B cell (primary cell): ENCODE measurements around the gene RGL1. TPM values are rescaled to one million over a fixed set of nuclear protein-coding genes. Genes with fewer than 3 reads are reported as not detected.

Experiments
- ATAC-seq: fragments of 200-7000 bp; cut with Tn5 transposase; one replicate; pipeline ENCODE4 v1.10.0; 2021; ENCODE audit warnings: low read depth, mild to moderate bottlenecking, moderate number of reproducible peaks, moderate library complexity
- CTCF ChIA-PET: fragments of 350-600 bp; sonication (Branson Sonifier 250); formaldehyde crosslinking; loops from one replicate; lab custom pipeline; 2021; ENCODE audit warnings: antibody characterized with exemption, inconsistent platforms; lab: Charles Lee
- POLR2A ChIA-PET: fragments of 350-600 bp; sonication (Branson Sonifier 250); formaldehyde crosslinking; loops from one replicate; lab custom pipeline; 2021; ENCODE audit warnings: antibody characterized with exemption; lab: Charles Lee
- DNase-seq: peaks from one replicate; pipeline ENCODE4 v3.0.0; 2013
- H2AFZ ChIP-seq: 2 replicates; pipeline ENCODE4 v1.6.1; 2012; ENCODE audit warnings: mild to moderate bottlenecking, low read depth, low read length; ENCODE audit not compliant: insufficient read depth, poor library complexity, severe bottlenecking
- H3K27ac ChIP-seq, 2 donors: 1 replicate in 1 of 2; 2 replicates in 1 of 2; pipeline ENCODE4 v1.5.1; 2012 to 2013; ENCODE audit warnings: low read length in 2 of 2, mild to moderate bottlenecking in 2 of 2, moderate library complexity in 1 of 2
- H3K27me3 ChIP-seq, 4 experiments: fragments of 200-600 bp in 1 of 4; sonication (generic) in 1 of 4; replicated peaks in 1 of 4; 1 replicate in 2 of 4; 2 replicates in 2 of 4; pipeline versions ENCODE4 v1.6.1 to v1.7.0; 2013 to 2016; ENCODE audit warnings: low read length in 3 of 4, mild to moderate bottlenecking in 2 of 4, mixed read lengths in 1 of 4, moderate library complexity in 1 of 4; ENCODE audit not compliant: insufficient read depth in 4 of 4, control insufficient read depth in 3 of 4; ENCODE audit errors: control extremely low read depth in 1 of 4
- H3K36me3 ChIP-seq, 2 experiments: replicated peaks in 1 of 2; 1 replicate in 1 of 2; 2 replicates in 1 of 2; pipeline versions ENCODE4 v1.6.1 to v1.7.1; 2013; ENCODE audit warnings: low read length in 1 of 2; ENCODE audit not compliant: insufficient read depth in 2 of 2, control insufficient read depth in 1 of 2; ENCODE audit errors: control extremely low read depth in 1 of 2, extremely low read depth in 1 of 2
- H3K4me1 ChIP-seq, 2 donors: fragments of 200-600 bp in 1 of 2; sonication (generic) in 1 of 2; 1 replicate in 1 of 2; 2 replicates in 1 of 2; pipeline versions ENCODE4 v1.5.1 to v1.6.1; 2013 to 2017; ENCODE audit warnings: low read length in 2 of 2; ENCODE audit not compliant: control insufficient read depth in 2 of 2, insufficient read depth in 2 of 2
- H3K4me2 ChIP-seq: replicated peaks from 2 replicates; pipeline ENCODE3; 2012; ENCODE audit warnings: mild to moderate bottlenecking, low read depth, low read length; ENCODE audit not compliant: poor library complexity, severe bottlenecking
- H3K4me3 ChIP-seq, 5 experiments: fragments of 200-600 bp in 1 of 5; sonication (generic) in 1 of 5; 1 replicate in 3 of 5; 2 replicates in 2 of 5; pipeline versions ENCODE4 v1.5.1 to v1.7.0; 2011 to 2016; ENCODE audit warnings: low read length in 4 of 5, mild to moderate bottlenecking in 4 of 5, low read depth in 2 of 5, control low read depth in 1 of 5, moderate library complexity in 1 of 5; ENCODE audit not compliant: insufficient read depth in 1 of 5; ENCODE audit errors: control extremely low read depth in 1 of 5, extremely low read depth in 1 of 5
- H3K79me2 ChIP-seq: fragments of 200-600 bp; sonication (generic); one replicate; pipeline ENCODE4 v1.6.0; 2016; ENCODE audit warnings: low read length; ENCODE audit not compliant: control insufficient read depth, insufficient read depth
- H3K9ac ChIP-seq: fragments of 200-600 bp; sonication (generic); 2 replicates; pipeline ENCODE4 v1.6.1; 2017; ENCODE audit warnings: mild to moderate bottlenecking, low read length, moderate library complexity
- H3K9me3 ChIP-seq, 3 donors: one replicate each; pipeline versions ENCODE4 v1.6.1 to v1.7.1; 2013; ENCODE audit warnings: low read length in 2 of 3; ENCODE audit not compliant: control insufficient read depth in 2 of 3, insufficient read depth in 1 of 3; ENCODE audit errors: control extremely low read depth in 1 of 3
- H4K20me1 ChIP-seq: 2 replicates; pipeline ENCODE4 v1.6.0; 2012; ENCODE audit warnings: mild to moderate bottlenecking, low read length; ENCODE audit not compliant: insufficient read depth, control insufficient read depth, poor library complexity, severe bottlenecking
- H3K27ac Mint-ChIP-seq: one replicate; pipeline ENCODE4 v1.8.0; 2021; ENCODE audit warnings: mixed read lengths
- H3K27me3 Mint-ChIP-seq: one replicate; pipeline ENCODE4 v1.8.0; 2021; ENCODE audit warnings: mixed read lengths
- H3K4me1 Mint-ChIP-seq: one replicate; pipeline ENCODE4 v1.8.0; 2021; ENCODE audit warnings: mixed read lengths
- H3K4me3 Mint-ChIP-seq: one replicate; pipeline ENCODE4 v1.8.0; 2021; ENCODE audit warnings: mixed read lengths
- H3K9me3 Mint-ChIP-seq: one replicate; pipeline ENCODE4 v1.8.0; 2022; ENCODE audit warnings: mixed read lengths; ENCODE audit not compliant: insufficient read depth
- CTCF ChIP-seq: fragments of 200-600 bp; IDR thresholded peaks from one replicate; pipeline ENCODE4 v1.8.0; 2022; ENCODE audit warnings: antibody characterized with exemption, mild to moderate bottlenecking
- EZH2 ChIP-seq: IDR thresholded peaks from 2 replicates; pipeline ENCODE4 v1.6.1; 2012; ENCODE audit warnings: borderline replicate concordance, low read depth, mild to moderate bottlenecking, moderate library complexity, low read length; ENCODE audit not compliant: insufficient read depth, poor library complexity, severe bottlenecking
- WGBS: methylation state at CpG from one replicate; pipeline ENCODE4 v1.1.5; 2013; ENCODE audit warnings: missing lambda C conversion rate; ENCODE audit not compliant: insufficient coverage; 5-methylcytosine and 5-hydroxymethylcytosine counted together
- intact Hi-C: fragments of 100-400 bp; cut with micrococcal nuclease; formaldehyde crosslinking; loops from one replicate; pipeline ENCODE4 v1.10.0; 2022
- polyA plus RNA-seq: library from polyadenylated mRNA; depleted of rRNA; stranded (reverse); fragments of >200 nt; gene quantifications from 2 replicates; pipeline ENCODE4 v1.2.3, GENCODE V29; 2012
- total RNA-seq, 2 donors: library from RNA; stranded (reverse); fragments of 120-200 nt in 1 of 2; gene quantifications; 1 replicate in 1 of 2; 2 replicates in 1 of 2; pipeline versions ENCODE4 v1.2.3 to v1.2.4, GENCODE V29; 2013 to 2022

Gene RGL1
- total and polyA plus RNA-seq, 2 donors (not counting 1 experiment from before 2014, with no cell fraction given): 0.09 to 1.1 TPM

GRCh38 chr1:183905508-183906113 is 100.7 kb downstream of the RGL1 start:
- Histone ChIP-seq H3K9me3 (no peaks in the 10 kb centered on the region), H3K4me3 (no peak overlapping the region), H3K4me2 (no peak overlapping the region), H3K27me3 (no peaks in the 10 kb centered on the region), H4K20me1 (no peaks in the 10 kb centered on the region), H3K79me2 (no peaks in the 10 kb centered on the region), H3K4me1 (peaks cover 2 to 9% of the 10 kb centered on the region in 2 donors), H2AFZ (no peak overlapping the region), H3K27ac (no peak overlapping the region), H3K36me3 (no peaks in the 10 kb centered on the region), H3K9ac (no peak overlapping the region)
- Mint-ChIP-seq H3K27ac (no peak overlapping the region), H3K4me3 (no peak overlapping the region), H3K4me1 (peaks cover 15% of the 10 kb centered on the region), H3K27me3 (no peaks in the 10 kb centered on the region), H3K9me3 (no peaks in the 10 kb centered on the region)
- 100% methylated on average over 4 of the region's 6 CpGs for WGBS
- TF ChIP-seq EZH2: no peak
- TF ChIP-seq CTCF: no peak
- intact Hi-C loops: no loop called here
- ATAC-seq: no peak
- ChIA-PET POLR2A (no interaction called here), CTCF (interaction anchor here (0.6 to 2.5 kb wide), 2 partner anchors 10 to 30 kb away, joined by 5 to 27 read pairs; no protein-coding TSS in a partner anchor)
- DNase-seq: no peak

- Mint-ChIP-seq H3K9me3 (no peaks in the 10 kb centered on the region), H3K4me1 (peaks cover 24% of the 10 kb centered on the region), H3K27me3 (no peaks in the 10 kb centered on the region), H3K4me3 (no peak overlapping the region), H3K27ac (no peak overlapping the region)
- CTCF ChIA-PET: interaction anchor here (1.5 to 2.3 kb wide), 3 partner anchors 9 to 10 kb away, joined by 7 to 10 read pairs (median 8); no protein-coding TSS in a partner anchor
- H3K27me3 ChIP-seq: no peaks in the 10 kb centered on the region
- no peaks in the 10 kb centered on the region for H4K20me1 ChIP-seq
- peaks cover 16 to 18% of the 10 kb centered on the region in 2 donors for H3K4me1 ChIP-seq
- WGBS: 90% methylated on average over 4 of the region's 4 CpGs
- H3K4me2 ChIP-seq: no peak overlapping the region
- H3K79me2 ChIP-seq: no peaks in the 10 kb centered on the region
- no peak overlapping the region for H3K4me3 ChIP-seq
- H3K9me3 ChIP-seq: no peaks in the 10 kb centered on the region
- DNase-seq: no peak
- H3K36me3 ChIP-seq: no peaks in the 10 kb centered on the region
- intact Hi-C loops: no loop called here
- no peak overlapping the region for H3K9ac ChIP-seq
- TF ChIP-seq CTCF (no peak), EZH2 (no peak)
- no peak overlapping the region for H2AFZ ChIP-seq
- POLR2A ChIA-PET: no interaction called here
- ATAC-seq: no peak
- H3K27ac ChIP-seq: no peak overlapping the region
These were observed 102.2 kb downstream of the RGL1 start for GRCh38 chr1:183907070-183907469.
